CD4-positive, alpha-beta T cell (primary cell): ENCODE results near the gene USP3. TPM values are rescaled to one million over a fixed set of nuclear protein-coding genes. Genes with fewer than 3 reads are reported as not detected.
"Not testable (repeated sequence)": the region's sequence is repeated elsewhere in the genome, so short reads cannot be mapped to it uniquely, and the experiment has no call there.

ENCODE experiments used
- ATAC-seq: fragments of 200-7000 bp; cut with Tn5 transposase; one replicate; pipeline ENCODE4 v1.10.0; 2022; ENCODE audit warnings: mild to moderate bottlenecking; ENCODE audit not compliant: poor library complexity
- CTCF ChIA-PET: fragments of 350-600 bp; sonication (Branson Sonifier 250); formaldehyde crosslinking; loops from one replicate; lab custom pipeline; 2021; ENCODE audit warnings: antibody characterized with exemption, inconsistent platforms; lab: Charles Lee
- POLR2A ChIA-PET: fragments of 350-600 bp; sonication (Branson Sonifier 250); formaldehyde crosslinking; loops from one replicate; lab custom pipeline; 2021; ENCODE audit warnings: antibody characterized with exemption, inconsistent platforms; lab: Charles Lee
- DNase-seq, 14 experiments: peaks; one replicate each; pipeline ENCODE4 v3.0.0-alpha.2; 2013 to 2020; ENCODE audit warnings: mixed read lengths in 2 of 14
- H3K27ac ChIP-seq, 2 donors: one replicate each; pipeline versions ENCODE4 v1.5.1 to v1.7.0; 2013; ENCODE audit warnings: low read length in 2 of 2, low read depth in 1 of 2, mild to moderate bottlenecking in 1 of 2
- H3K27me3 ChIP-seq, 2 experiments: 1 replicate in 1 of 2; 2 replicates in 1 of 2; pipeline versions ENCODE4 v1.6.1 to v1.7.0; 2013; ENCODE audit warnings: low read length in 2 of 2, control low read depth in 1 of 2, mild to moderate bottlenecking in 1 of 2, moderate library complexity in 1 of 2; ENCODE audit not compliant: insufficient read depth in 2 of 2, control insufficient read depth in 1 of 2
- H3K36me3 ChIP-seq: one replicate; pipeline ENCODE4 v1.6.1; 2013; ENCODE audit warnings: low read length, control low read depth; ENCODE audit not compliant: insufficient read depth
- H3K4me1 ChIP-seq: one replicate; pipeline ENCODE4 v1.6.1; 2013; ENCODE audit warnings: low read length, control low read depth; ENCODE audit not compliant: insufficient read depth
- H3K4me3 ChIP-seq: one replicate; pipeline ENCODE4 v1.5.1; 2013; ENCODE audit warnings: mild to moderate bottlenecking, low read length, moderate library complexity
- H3K9me3 ChIP-seq, 2 experiments: 1 replicate in 1 of 2; 2 replicates in 1 of 2; pipeline versions ENCODE4 v1.6.1 to v1.7.0; 2013; ENCODE audit warnings: low read length in 2 of 2, mild to moderate bottlenecking in 2 of 2, control low read depth in 1 of 2, moderate library complexity in 1 of 2; ENCODE audit not compliant: control insufficient read depth in 1 of 2, insufficient read depth in 1 of 2
- H3K27ac Mint-ChIP-seq: one replicate; pipeline ENCODE4 v1.8.0; 2020; ENCODE audit warnings: mixed read lengths
- H3K27me3 Mint-ChIP-seq: one replicate; pipeline ENCODE4 v1.8.0; 2021; ENCODE audit warnings: mixed read lengths
- H3K36me3 Mint-ChIP-seq: one replicate; pipeline ENCODE4 v1.8.0; 2021; ENCODE audit warnings: low read depth, mixed read lengths
- H3K4me1 Mint-ChIP-seq: one replicate; pipeline ENCODE4 v1.8.0; 2021; ENCODE audit warnings: low read depth, mixed read lengths
- H3K4me3 Mint-ChIP-seq: one replicate; pipeline ENCODE4 v1.8.0; 2020; ENCODE audit warnings: mild to moderate bottlenecking, mixed read lengths
- H3K9me3 Mint-ChIP-seq: one replicate; pipeline ENCODE4 v1.8.0; 2020; ENCODE audit warnings: mixed read lengths
- CTCF ChIP-seq: fragments of 200-600 bp; IDR thresholded peaks from one replicate; pipeline ENCODE4 v1.8.0; 2022; ENCODE audit warnings: antibody characterized with exemption, mild to moderate bottlenecking
- intact Hi-C, 2 experiments: fragments of 100-400 bp; cut with DNase I in 1 of 2; cut with micrococcal nuclease in 1 of 2; formaldehyde crosslinking; loops; one replicate each; pipeline versions ENCODE4 v1.15.1 to v1.9.0; 2023 to 2025; cut with DNase I, micrococcal nuclease
- total RNA-seq, 174 experiments: library from RNA in 2 of 174; stranded (reverse) in 2 of 174; gene quantifications; one replicate each; pipeline ENCODE4 v1.2.3 and lab custom pipeline; 2021 to 2026

USP3 gene
- total RNA-seq, 2 experiments from 2014 or later = 280 to 282 TPM

GRCh38 chr15:63487076-63487757 lies 17.2 kb upstream of the USP3 start:
- no peaks in the 10 kb centered on the region for H3K27me3 Mint-ChIP-seq
- H3K4me3 ChIP-seq = no peak overlapping the region
- peaks cover 67% of the 10 kb centered on the region for H3K4me1 Mint-ChIP-seq
- ChIA-PET CTCF (interaction anchor here (0.8 to 3.9 kb wide), 18 partner anchors 8 to 123 kb away, joined by 3 to 65 read pairs (median 5); partner anchors contain the start of gene USP3), POLR2A (interaction anchor here (0.7 to 7.6 kb wide), 10 partner anchors 10 to 118 kb away, joined by 3 to 140 read pairs (median 4); partner anchors contain the start of gene USP3)
- intact Hi-C loops = loop anchor here (1.0 to 2.0 kb wide), 4 partner anchors 8 to 20 kb away; partner anchors contain the start of gene USP3 (in 1 of the 2)
- ATAC-seq (peak; percentile 90), DNase-seq (peak; percentile 79 to 93 (median 88))
- peak overlapping the region; percentile 29 for H3K27ac Mint-ChIP-seq
- H3K9me3 ChIP-seq = no peaks in the 10 kb centered on the region
- no peaks in the 10 kb centered on the region for H3K27me3 ChIP-seq
- no peaks in the 10 kb centered on the region for H3K36me3 ChIP-seq
- peak overlapping the region; percentile 2 for H3K4me3 Mint-ChIP-seq
- H3K4me1 ChIP-seq = peaks cover 67% of the 10 kb centered on the region
- TF ChIP-seq CTCF = peak; percentile 96
- H3K9me3 Mint-ChIP-seq = no peaks in the 10 kb centered on the region
- H3K27ac ChIP-seq = peak overlapping the region in 1 of 2 donors; percentile 33
- no peaks in the 10 kb centered on the region for H3K36me3 Mint-ChIP-seq

- H3K36me3 Mint-ChIP-seq, H3K27ac ChIP-seq, ATAC-seq, H3K36me3 ChIP-seq, H3K9me3 ChIP-seq, H3K4me3 ChIP-seq, H3K4me3 Mint-ChIP-seq, H3K27me3 Mint-ChIP-seq, H3K9me3 Mint-ChIP-seq, H3K27me3 ChIP-seq: not testable (repeated sequence)
- peak in 1 of 14 experiments; percentile 42 for DNase-seq
- POLR2A ChIA-PET = interaction anchor here (0.7 to 7.6 kb wide), 11 partner anchors 8 to 117 kb away, joined by 3 to 140 read pairs (median 5); partner anchors contain the start of gene USP3
- peaks cover 65% of the 10 kb centered on the region for H3K4me1 ChIP-seq
- Mint-ChIP-seq H3K4me1 (peaks cover 71% of the 10 kb centered on the region), H3K27ac (peak overlapping the region; percentile 29)
- intact Hi-C loops = loop anchor here (1.0 to 2.0 kb wide), 4 partner anchors 9 to 21 kb away; partner anchors contain the start of gene USP3 (in 1 of the 2)
- CTCF ChIA-PET = interaction anchor here (0.8 to 3.9 kb wide), 19 partner anchors 8 to 122 kb away, joined by 3 to 65 read pairs (median 4); partner anchors contain the start of gene USP3
These were observed 16.5 kb upstream of the USP3 start for GRCh38 chr15:63487758-63488397.

- CTCF ChIA-PET = interaction anchor here (1.1 to 3.9 kb wide), 7 partner anchors 9 to 62 kb away, joined by 3 to 65 read pairs (median 6); partner anchors contain the start of gene USP3
These were observed 15.9 kb upstream of the USP3 start for GRCh38 chr15:63488398-63488960.

More at GRCh38 chr15:63488398-63488960, 15.9 kb upstream of the USP3 start:
- TF ChIP-seq CTCF = no peak
- Mint-ChIP-seq H3K4me1 (peaks cover 72% of the 10 kb centered on the region), H3K9me3 (no peaks in the 10 kb centered on the region), H3K27ac (peak overlapping the region; percentile 29), H3K4me3 (no peak overlapping the region), H3K27me3 (no peaks in the 10 kb centered on the region), H3K36me3 (no peaks in the 10 kb centered on the region)
- Histone ChIP-seq H3K4me1 (peaks cover 62% of the 10 kb centered on the region), H3K36me3 (no peaks in the 10 kb centered on the region), H3K27me3 (no peaks in the 10 kb centered on the region), H3K27ac (no peak overlapping the region), H3K9me3 (no peaks in the 10 kb centered on the region), H3K4me3 (no peak overlapping the region)
- ATAC-seq (no peak), DNase-seq (no peak)
- intact Hi-C loops = no loop called here
- POLR2A ChIA-PET = interaction anchor here (1.7 to 7.6 kb wide), 5 partner anchors 8 to 116 kb away, joined by 3 to 140 read pairs (median 8); partner anchors contain the start of gene USP3
